Astrocyte of the hippocampus (primary cell): Measurements from ENCODE around the gene GINS1.
"Not testable (repeated sequence)": the region's sequence is repeated elsewhere in the genome, so short reads cannot be mapped to it uniquely, and the experiment has no call there.

Experiments
- DNase-seq: peaks from one replicate; pipeline ENCODE4 v3.0.0; 2011; ENCODE audit warnings: low read depth, low spot score

Gene GINS1

DNA sequence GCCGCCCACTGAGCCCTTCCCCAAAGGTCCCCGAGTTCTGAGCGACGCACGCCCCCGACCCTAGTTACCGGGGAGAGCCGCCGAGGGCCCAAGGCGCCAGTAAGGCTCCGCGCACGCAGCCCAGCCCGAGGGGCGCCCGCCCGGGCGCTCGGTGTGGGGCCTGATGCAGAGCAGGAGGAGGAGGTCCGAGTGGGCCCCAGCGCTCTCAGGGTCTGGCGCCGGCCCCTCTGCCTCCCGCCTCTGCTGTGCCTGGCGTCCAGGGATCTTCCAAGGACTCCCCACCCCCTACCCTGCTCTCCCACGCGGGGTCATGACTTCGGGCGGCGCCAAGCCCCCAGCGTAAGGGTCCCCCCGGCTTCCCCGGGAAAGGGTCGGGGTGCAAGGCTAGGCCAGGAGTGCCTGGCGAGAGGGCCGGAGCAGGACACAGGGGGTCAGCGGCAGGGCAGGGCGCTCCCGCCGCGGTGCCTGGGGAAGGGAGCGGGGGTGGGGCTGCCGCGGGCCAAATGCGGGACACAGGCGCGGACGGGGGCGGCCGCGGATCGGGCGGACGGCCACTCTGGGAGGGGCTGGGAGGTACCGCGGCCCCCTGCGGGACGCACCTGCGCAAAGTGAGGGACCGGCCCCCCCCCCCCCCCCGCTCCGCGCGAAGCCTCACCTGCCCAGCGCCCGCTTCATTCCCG, 17.5 kb upstream of the GINS1 start:
- peak; percentile 62 for DNase-seq

DNA sequence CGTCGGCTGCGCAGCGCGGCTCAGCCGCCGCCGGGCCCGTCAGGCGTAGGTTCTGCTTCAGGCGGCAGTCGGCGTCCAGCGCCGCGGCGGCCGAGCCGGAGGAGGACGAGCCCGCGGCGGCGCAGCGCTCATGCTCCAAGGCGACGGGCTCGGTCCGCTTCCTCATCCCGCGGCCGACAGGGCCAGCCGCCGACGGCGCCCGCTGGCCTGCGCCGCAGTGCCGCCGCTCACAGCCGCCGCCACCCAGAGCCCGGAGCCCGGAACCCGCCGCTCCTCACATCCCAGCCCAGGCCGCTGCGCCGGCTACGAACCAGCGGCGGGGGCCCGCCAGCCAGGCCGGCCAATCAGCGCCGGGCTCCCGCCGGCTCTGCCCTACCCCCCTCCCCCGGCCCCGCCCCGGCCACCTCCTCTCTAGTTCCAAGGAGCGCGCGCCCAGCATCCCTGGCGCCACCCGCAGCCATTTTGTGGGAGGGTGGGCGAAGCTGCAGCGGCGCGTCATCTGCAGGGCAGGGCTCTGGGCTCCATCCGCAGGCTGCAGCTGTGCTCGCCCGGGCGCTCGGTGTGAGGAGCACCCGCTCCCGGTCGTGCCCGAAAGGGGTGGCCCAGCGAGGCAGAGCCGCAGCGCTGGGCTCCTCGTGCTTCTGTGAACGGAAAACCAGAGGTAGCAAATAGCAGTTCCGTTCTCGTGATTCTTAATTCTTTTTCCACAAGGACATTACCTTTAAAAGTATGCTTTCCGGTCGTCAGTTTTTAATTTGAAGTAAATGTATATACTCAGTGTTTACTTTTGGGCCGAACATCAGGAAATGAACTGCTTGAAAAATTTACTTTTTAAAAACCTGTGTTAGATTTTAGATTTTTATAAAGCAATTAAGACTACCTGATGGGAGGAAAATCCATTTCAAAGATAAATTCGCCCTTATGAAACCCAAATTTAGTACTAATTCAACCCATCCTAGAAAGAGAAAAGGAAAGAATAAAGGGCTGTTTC, 16.6 kb upstream of the GINS1 start, which contains the start of gene ABHD12:
Gene ABHD12, minus strand, starts transcription at position 298 of the 991 bp plus-strand sequence. Its CDS starts 132 bp downstream, at position 166.
- peak; percentile 99 for DNase-seq

DNA sequence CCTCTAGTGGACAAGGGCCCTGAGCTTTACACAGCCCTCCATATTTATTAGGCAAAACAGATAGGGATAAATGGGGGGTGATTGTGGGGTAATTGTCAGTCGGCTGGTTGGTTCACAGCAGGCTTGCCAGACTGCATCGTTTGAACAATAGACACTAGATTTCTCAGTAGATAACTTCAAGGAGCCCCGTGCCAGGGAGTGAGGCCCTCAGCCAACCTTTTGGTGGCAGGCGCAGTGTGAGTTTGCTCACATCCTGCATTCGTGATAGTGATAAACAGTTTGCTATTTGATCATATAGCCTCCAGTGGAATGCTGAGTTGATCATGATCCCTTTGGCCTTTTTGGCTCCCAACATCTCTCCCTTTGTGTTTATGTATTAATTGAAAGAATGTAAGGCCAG, 13.2 kb upstream of the GINS1 start:
- DNase-seq, result no peak

DNA sequence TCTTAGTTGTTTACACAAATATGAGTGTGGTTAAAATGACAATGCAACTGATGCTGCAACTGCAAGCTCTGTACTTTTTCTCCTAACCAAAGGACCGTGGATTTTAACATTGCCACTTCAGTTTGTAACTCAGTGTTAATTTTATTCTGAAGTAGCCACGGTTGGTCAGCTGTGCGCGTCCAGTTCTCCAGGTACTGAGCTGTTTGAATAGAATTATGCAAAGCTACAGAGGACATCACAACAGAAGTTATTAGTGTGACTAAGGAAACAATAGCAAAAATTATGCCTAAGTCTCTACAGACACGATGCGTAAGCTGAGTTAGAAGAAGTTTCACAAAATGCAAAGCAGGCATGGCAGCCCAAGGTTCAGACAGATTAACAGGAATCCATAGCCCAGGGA, 12.5 kb upstream of the GINS1 start:
- DNase-seq, result no peak

DNA sequence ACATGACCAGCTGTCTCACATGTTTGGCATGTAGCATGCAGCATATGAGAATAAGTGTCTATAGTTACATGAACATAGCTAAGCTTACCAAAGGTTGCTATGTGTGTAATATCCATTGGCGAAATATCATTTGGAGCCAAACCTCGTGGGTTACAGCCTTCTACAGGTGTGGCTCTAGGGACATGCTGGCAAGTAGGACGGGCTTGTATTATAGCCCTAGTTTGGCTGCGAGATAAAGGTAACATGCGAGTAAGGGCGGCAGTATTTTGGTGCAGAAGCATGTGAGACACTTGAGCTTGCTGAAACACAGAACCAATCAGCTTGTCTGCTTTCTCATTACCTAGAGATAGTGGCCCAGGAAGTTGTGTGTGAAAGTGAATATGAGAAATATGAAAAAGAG, 10.4 kb upstream of the GINS1 start:
- no peak for DNase-seq

DNA sequence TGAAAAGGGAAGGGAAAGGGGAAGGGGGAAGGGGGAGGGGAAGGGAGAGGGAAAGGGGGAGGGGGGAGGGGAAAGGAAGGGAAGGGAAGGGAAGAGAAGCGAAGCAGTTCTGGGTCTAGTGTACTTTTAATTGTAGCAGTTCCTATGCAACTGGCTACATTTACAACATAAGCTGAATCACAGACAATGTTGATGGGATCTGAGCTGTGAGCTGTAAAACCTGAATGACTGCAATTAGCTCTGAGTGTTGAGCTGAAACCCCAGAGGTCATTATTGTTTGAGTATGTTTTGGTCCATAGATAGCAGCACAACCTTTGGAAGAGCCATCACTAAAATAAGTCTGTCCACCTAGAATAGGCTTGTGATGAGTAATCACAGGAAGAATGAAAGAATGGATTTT, 9.7 kb upstream of the GINS1 start:
- no peak for DNase-seq

DNA sequence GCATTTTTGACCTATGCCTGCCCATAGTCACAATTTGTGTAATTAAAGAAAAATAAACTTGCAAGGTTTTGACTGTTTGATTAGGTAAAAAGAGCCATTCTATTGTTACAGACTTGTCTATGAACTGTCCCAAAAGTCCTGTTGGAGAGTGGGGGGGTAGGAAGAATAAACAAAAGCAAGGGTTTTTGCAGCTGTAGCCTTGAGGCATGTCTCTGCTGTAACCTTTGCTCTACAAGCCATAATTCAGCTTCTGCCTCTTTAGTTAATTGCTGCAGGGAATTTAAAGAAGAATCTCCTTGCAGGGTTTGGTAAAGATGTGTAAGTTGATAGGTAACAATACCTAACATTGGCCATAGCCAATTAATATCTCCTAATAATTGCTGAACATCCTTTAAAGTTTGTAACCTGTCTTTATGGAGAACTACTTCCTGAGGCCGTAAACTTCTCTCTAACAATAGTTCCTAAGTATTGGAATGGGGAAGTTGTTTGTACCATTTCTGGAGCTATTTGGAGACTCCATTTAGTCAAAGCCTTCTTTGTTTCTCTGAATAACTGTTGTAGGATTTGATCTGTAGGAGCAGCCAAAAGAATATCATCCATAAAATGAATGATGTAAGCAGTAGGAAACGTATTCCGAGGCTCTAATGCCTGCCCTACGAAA, 9.0 kb upstream of the GINS1 start:
- no peak for DNase-seq

DNA sequence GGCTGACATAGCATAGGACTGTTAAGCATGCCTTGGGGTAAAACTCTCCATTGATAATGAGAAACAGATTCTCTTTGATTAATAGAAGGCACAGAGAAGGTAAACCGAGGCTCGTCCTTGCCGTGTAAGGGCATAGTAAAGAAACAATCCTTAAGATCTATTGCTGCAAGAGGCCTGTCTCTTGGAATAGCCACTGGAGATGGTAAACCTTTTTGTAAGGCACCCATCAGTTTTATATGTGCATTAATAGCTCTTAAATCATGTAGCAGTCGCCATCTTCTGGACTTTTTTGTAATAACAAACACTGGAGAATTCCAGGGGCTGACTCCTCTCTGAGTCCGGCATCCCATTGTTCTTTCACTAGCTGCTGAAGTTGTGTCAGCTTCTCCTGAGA, 8.4 kb upstream of the GINS1 start:
- peak; percentile 84 for DNase-seq

DNA sequence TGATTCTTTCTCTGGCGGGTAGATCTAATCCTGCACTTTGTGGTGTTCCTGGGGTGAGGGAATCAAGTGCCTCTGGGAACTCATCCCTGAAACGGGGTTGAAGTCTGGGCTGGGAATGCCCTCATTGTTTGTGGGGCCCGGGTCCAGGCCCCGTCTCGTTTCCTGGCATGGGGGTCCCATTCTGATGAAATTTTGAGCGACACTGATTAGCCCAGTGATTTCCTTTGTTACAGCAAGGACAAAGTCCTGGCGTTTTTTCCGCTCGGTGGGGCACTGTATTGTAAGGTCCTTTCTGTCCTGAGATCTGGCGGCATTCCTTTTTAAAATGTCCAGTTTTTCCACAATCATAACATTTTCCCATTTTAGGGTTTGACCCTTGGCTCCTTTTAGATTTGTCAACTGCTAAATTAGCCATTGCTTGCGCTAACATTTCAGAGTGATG, 7.2 kb upstream of the GINS1 start:
- not testable (repeated sequence) for DNase-seq

DNA sequence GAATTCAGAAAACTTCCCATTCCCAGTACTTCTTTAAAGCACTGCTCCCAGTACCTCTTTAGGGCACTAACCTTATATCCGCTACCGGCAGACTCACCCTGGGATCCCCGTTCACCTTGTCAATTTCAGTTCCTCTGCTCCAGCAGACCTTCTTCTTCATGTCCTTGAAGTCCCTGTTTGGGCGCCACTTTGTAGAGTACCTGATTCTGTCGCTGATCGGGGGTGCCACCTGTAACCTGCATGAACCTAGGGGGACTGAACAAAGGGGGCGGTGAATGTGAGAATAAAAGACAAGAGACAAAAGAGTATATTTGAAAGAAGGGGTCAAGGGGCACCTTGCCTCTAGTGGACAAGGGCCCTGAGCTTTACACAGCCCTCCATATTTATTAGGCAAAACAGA, 4.9 kb upstream of the GINS1 start:
- DNase-seq, result peak; percentile 23

DNA sequence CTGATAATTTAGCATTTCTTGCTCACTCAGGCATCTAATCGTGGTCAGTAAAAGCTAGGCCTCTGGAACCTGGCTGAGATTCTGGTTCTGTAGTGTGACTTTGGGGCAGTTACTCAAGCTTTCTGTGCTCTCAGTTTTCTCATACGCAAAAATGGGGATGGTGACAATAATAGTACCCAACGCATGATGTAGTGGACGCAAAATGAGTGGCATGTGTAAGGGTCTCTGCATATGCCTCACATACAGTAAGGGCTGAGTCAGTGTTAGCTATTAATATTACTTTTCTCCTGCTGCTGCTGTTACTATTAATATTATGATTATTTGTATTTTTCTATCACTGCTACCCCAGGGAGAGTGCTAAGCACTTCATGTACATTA, 686 bp downstream of the GINS1 start:
- no peak for DNase-seq

DNA sequence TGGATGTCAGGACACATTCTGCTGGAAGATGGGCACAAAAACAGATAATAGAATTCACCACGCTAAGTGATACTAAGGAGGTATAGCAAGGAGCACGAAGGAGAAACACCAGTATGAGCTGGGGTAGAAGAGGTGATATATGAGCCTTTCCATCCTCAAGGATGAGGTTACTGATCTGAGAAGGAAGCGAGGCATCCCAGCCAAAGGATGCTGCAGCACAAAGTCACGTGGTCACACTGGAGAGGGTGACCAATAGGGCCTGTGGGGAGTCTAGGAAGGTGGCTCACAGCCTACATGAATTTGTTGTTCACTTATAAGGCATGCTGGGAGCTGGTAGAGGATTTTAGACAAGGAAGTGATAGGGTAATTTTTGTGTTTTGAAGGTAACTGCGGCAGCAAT, 1.4 kb downstream of the GINS1 start:
- no peak for DNase-seq

DNA sequence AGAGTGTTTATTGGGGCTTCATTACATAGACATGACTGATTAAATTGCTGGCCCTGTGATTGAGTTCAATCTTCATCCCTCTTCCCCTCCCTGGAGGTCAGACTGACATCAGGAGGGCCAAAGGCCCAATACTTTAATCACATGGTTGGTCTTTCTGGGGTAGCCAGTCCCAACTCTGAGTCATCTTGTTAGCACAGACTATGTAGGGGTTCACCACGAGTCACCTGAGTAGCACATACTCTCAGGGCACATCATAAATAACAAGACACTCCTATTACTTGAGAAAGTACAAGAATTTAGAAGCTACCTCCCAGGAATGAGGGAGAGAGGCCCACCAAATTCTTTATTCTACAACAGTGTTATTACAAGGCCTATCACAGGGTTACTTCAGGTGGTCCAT, 11.3 kb downstream of the GINS1 start:
- no peak for DNase-seq

DNA sequence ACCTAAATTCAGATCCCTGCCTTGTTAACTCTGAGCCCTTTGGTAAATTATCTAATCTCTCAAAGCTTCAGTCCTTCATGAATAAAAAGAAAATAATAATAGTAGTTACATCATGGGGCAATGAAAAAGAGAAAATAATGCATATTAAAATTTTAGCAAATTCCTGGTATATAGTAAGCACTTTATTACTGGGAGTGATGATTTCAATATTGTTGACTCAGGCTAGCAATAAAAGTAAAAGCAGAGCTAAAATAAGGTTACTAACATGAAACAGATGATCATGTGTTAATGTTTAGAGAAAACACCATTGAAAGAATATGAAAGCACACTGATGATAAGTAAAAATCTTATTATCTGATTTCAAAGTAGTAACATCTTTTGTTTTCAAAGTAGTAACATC, 13.6 kb downstream of the GINS1 start:
- no peak for DNase-seq

DNA sequence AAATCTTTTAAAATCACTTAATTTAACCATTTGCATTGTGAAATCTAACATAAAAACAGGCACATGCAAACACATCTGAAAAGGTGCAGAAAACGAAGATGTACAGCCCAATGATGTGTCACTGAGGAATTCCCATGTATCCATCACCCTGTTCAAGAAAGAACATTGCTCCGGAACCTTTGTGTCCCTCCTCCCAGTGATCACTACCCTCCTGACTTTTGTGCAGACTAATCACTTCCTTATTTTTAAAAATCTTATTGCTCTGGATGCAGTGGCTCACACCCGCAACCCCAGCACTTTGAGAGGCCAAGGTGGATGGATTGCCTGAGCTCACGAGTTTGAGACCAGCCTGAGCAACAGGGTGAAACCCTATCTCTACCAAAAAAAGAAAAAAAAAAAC, 14.6 kb downstream of the GINS1 start:
- DNase-seq, result no peak

DNA sequence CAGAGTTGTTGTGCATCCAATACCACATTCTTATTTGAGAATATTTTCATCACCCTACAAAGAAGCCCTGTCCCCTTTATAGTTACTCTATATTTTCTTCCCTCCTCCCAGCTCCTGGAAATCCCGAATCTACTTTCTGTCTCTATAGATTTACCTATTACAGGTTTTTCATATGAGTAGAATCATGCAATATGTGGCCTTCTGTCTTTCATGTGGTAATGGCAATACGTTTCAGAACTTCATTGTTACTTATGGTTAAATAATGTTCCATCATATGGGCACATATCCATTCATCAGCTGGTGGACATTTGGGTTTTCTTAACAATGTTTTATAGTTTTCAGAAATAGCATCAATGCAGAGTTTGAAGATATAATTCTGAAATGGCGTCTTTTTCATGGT, 17.1 kb downstream of the GINS1 start:
- DNase-seq, result no peak

DNA sequence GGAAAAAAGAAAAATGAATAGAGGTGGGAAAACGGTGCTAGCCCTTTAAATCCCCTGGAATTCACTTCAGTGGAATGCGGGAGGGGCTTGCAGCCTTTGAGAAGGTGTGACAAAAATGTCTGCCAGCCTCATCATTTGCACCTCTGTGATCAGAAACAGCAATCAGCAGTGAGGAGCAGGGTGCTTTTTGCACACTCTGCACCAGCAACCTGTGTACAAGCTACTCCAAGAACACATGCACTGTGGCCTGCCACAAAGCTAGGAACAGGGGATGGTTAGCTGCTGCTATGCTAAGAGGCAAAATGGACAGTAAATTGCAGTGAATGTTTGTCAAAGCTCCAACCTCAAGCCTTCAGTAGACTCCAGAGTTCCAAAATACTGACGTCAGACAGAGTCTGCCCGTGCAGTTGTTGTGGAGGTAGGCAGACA, 29.7 kb downstream of the GINS1 start:
- DNase-seq, result peak; percentile 71

DNA sequence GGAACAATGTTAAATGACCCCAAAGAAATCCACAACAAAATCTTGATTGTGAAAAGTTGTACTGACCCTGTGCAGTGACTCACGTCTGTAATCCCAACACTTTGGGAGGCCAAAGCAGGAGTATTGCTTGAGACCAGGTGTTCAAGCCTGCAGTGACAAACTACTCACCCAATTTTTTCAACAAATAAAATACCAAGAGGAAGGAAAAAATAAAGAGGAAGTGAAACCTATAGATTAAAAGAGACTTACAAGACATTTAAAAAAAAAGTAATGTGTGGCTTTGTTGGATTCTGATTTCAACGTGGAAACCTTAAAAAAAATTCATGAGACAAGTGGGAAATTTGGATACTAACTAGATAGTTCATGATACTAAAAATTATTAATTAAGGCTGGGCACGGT, 31.9 kb downstream of the GINS1 start:
- DNase-seq, result no peak

DNA sequence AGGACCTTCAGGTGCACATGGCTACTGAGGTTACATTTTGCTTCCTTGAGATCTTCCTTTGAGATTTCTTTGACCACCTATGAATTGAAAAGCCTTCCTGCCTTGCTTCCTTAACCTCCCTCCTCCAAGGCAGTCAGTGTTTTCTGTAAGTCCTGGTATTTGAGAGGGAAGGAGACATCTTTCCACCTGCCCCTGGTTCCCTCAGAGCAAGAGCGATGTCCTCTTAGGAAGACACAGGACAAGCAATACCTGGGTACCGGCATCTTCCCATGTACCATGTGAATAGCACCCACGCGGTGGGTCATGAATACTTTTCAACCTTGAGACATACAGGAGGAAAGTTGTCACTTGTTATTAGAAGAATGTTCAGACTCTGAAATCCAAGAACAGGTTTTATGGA, 37.1 kb downstream of the GINS1 start:
- no peak for DNase-seq

DNA sequence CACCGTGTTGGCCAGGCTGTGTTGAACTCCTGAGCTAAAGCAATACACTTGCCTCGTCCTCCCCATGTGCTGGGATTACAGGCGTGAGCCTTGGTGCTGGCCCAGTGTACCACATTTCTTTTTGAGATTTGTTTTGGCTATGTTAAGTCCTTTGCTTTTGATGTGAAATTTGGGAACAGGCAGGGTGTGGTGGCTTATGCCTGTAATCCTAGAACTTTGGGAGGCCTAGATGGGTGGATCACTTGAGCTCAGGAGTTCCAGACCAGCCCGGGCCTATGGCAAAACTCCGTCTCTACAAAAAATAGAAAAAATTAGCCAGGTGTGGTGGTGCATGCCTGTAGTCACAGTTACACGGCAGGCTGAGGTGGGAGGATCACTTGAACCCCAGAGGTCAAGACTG, 40.2 kb downstream of the GINS1 start:
- DNase-seq, result no peak

DNA sequence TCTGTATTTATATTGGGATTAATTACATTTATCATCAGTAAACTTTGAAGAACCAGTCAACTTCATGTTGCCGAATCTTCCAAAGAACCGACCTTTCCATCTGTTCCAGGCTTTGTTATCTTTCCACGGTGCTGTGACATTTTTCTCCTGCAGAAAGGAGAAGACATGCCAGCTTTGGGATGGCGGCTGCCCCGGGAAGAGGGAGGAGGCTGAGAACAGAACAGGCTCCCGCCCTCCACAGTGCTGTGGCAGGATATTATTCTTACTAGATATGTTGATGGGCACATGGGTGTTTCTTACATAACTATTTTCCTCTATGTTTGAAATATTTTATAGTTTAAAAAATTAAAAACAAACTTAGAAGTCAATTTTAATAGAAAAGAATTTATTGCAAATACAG, 44.9 kb downstream of the GINS1 start:
- no peak for DNase-seq
